ENCODE data around the gene DMRT3. TPM values are rescaled to one million over a fixed set of nuclear protein-coding genes. Genes with fewer than 3 reads are reported as not detected.

Gene DMRT3
- total and polyA plus RNA-seq, 2 experiments from 2014 or later: 0.28 TPM; not detected in 1

DNA sequence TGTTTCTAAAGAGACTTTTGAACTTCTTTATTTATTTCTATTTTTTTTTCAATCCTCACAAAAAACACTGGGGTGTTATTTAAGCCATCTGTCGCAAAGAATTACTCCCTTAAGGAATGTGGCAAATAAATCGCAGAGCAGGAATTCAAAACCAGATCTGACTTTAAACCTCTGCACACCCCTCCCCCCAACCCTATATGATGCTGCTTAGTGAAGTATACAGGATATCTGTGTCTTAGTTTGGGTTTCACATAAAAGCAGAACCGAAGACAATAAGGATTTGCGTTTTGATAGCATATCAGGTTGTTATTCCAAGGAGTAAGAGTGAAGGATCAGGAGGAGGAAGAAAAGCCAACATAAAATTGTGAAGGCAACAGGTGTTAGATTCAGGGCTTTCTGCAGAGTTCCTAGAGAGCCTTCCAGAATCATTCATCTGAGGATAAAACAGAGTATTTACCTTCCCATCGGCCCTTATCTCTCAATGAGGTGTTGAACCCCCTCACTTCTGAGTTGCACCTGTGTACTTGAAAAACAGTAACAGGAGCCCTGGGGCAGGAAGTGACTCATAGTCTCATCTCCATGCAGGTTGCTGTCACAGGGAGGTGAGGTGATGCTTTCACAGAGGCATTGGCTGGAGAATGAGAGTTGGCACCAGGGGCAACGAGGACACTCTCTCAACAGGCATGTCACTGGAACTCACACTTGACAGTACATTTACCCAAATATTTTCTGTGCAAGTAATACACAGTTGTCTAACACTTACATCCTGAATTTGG, 33.5 kb upstream of the DMRT3 start:
- Histone ChIP-seq H4K20me1 (ENCODE audit: insufficient read depth, poor library complexity, severe bottlenecking) (no peaks in the 10 kb centered on the region), H3K27me3 (peaks cover 5% of the 10 kb centered on the region), H3K36me3 (replicated peaks; ENCODE audit: insufficient read depth, low read depth) (no peaks in the 10 kb centered on the region), H2AFZ (no peak overlapping the region), H3K9me2 (replicated peaks; ENCODE audit: insufficient read depth) (no peaks in the 10 kb centered on the region), H3K27ac (no peak overlapping the region), H3K9me3 (ENCODE audit: low read depth) (peaks cover 3% of the 10 kb centered on the region), H3K4me1 (ENCODE audit: insufficient read depth) (no peaks in the 10 kb centered on the region), H3K79me2 (no peaks in the 10 kb centered on the region), H3K4me3 (no peak overlapping the region), H3K4me2 (no peak overlapping the region)
- WGBS (ENCODE audit: low lambda C conversion rate, missing lambda C conversion rate): 50% methylated on average over 6 of the region's 6 CpGs
- TF ChIP-seq EZH2 (IDR thresholded peaks at IDR 0.05; ENCODE audit: borderline replicate concordance) (no peak), CTCF (IDR thresholded peaks at IDR 0.05; ENCODE audit: poor library complexity) (no peak), EZH2phosphoT487 (IDR thresholded peaks at IDR 0.05; ENCODE audit: low read depth, severe bottlenecking, unreplicated experiment) (no peak)
- DNase-seq (ENCODE audit: low spot score): no peak

- WGBS (ENCODE audit: low lambda C conversion rate, missing lambda C conversion rate): 82% methylated on average over 3 of the region's 3 CpGs
- peaks cover 24% of the 10 kb centered on the region for H3K27me3 ChIP-seq
- no peak overlapping the region for H3K27ac ChIP-seq
- no peaks in the 10 kb centered on the region for H4K20me1 ChIP-seq (ENCODE audit: insufficient read depth, poor library complexity, severe bottlenecking)
- H2AFZ ChIP-seq: no peak overlapping the region
- no peak for TF ChIP-seq CTCF (IDR thresholded peaks at IDR 0.05; ENCODE audit: poor library complexity)
- TF ChIP-seq EZH2phosphoT487 (IDR thresholded peaks at IDR 0.05; ENCODE audit: low read depth, severe bottlenecking, unreplicated experiment): no peak
- TF ChIP-seq EZH2 (IDR thresholded peaks at IDR 0.05; ENCODE audit: borderline replicate concordance): no peak
- no peak overlapping the region for H3K4me2 ChIP-seq
- no peaks in the 10 kb centered on the region for H3K79me2 ChIP-seq
- H3K9me2 ChIP-seq (replicated peaks; ENCODE audit: insufficient read depth): no peaks in the 10 kb centered on the region
- no peak overlapping the region for H3K4me3 ChIP-seq
- H3K4me1 ChIP-seq (ENCODE audit: insufficient read depth): no peaks in the 10 kb centered on the region
- H3K9me3 ChIP-seq (ENCODE audit: low read depth): no peaks in the 10 kb centered on the region
- no peaks in the 10 kb centered on the region for H3K36me3 ChIP-seq (replicated peaks; ENCODE audit: insufficient read depth, low read depth)
- no peak for DNase-seq (ENCODE audit: low spot score)
Observed at GRCh38 chr9:947985-948384, 28.5 kb upstream of the DMRT3 start.

- Histone ChIP-seq H3K9me3 (ENCODE audit: low read depth) (no peaks in the 10 kb centered on the region), H3K4me3 (no peak overlapping the region), H3K9me2 (replicated peaks; ENCODE audit: insufficient read depth) (no peaks in the 10 kb centered on the region), H3K79me2 (no peaks in the 10 kb centered on the region), H4K20me1 (ENCODE audit: insufficient read depth, poor library complexity, severe bottlenecking) (no peaks in the 10 kb centered on the region), H3K27ac (no peak overlapping the region), H3K4me1 (ENCODE audit: insufficient read depth) (no peaks in the 10 kb centered on the region), H2AFZ (no peak overlapping the region), H3K36me3 (replicated peaks; ENCODE audit: insufficient read depth, low read depth) (no peaks in the 10 kb centered on the region), H3K27me3 (peaks cover 24% of the 10 kb centered on the region), H3K4me2 (no peak overlapping the region)
- TF ChIP-seq EZH2phosphoT487 (IDR thresholded peaks at IDR 0.05; ENCODE audit: low read depth, severe bottlenecking, unreplicated experiment) (no peak), EZH2 (IDR thresholded peaks at IDR 0.05; ENCODE audit: borderline replicate concordance) (no peak), CTCF (IDR thresholded peaks at IDR 0.05; ENCODE audit: poor library complexity) (no peak)
- WGBS (ENCODE audit: low lambda C conversion rate, missing lambda C conversion rate): 85% methylated on average over 7 of the region's 7 CpGs
- DNase-seq (ENCODE audit: low spot score): no peak
Observed at GRCh38 chr9:948497-948896, 28.0 kb upstream of the DMRT3 start.
